SK-N-SH treated with all-trans-retinoic acid at 6 μM for 48 hours (cell line): Measurements from ENCODE around the gene MACROD1.

Experiments used
- ATAC-seq: fragments of 200-7000 bp; cut with Tn5 transposase; 3 replicates; pipeline ENCODE4 v1.9.1; 2020; ENCODE audit warnings: mild to moderate bottlenecking, moderate library complexity
- ARNTL ChIP-seq: fragments of 450-650 bp; formaldehyde crosslinking; IDR thresholded peaks from 2 replicates; pipeline ENCODE4 v1.5.0; 2020; ENCODE audit warnings: low read depth, mild to moderate bottlenecking, moderate library complexity, borderline replicate concordance
- BACH2 ChIP-seq: fragments of 250-450 bp; sonication (Bioruptor Pico); IDR thresholded peaks from 2 replicates; pipeline ENCODE4 v1.9.0; 2021; ENCODE audit warnings: mild to moderate bottlenecking, borderline replicate concordance
- CSDC2 ChIP-seq: fragments of 250-450 bp; sonication (Bioruptor Pico); IDR thresholded peaks from 2 replicates; pipeline ENCODE4 v1.5.0; 2020; ENCODE audit warnings: mild to moderate bottlenecking, moderate library complexity
- CSRNP3 ChIP-seq: fragments of 250-450 bp; sonication (Bioruptor Pico); IDR thresholded peaks from 2 replicates; pipeline ENCODE4 v1.5.1; 2021; ENCODE audit warnings: mild to moderate bottlenecking, moderate library complexity
- ESRRG ChIP-seq: fragments of 250-450 bp; sonication (Bioruptor Pico); IDR thresholded peaks from 2 replicates; pipeline ENCODE4 v1.6.1; 2021; ENCODE audit warnings: mild to moderate bottlenecking
- GLIS3 ChIP-seq: fragments of 250-450 bp; sonication (Bioruptor Pico); IDR thresholded peaks from 2 replicates; pipeline ENCODE4 v1.5.0; 2020; ENCODE audit warnings: mild to moderate bottlenecking, moderate library complexity
- ISL1 ChIP-seq: fragments of 250-450 bp; sonication (Bioruptor Pico); IDR thresholded peaks from 2 replicates; pipeline ENCODE4 v2.1.2; 2022; ENCODE audit warnings: mild to moderate bottlenecking, moderate library complexity
- OSR1 ChIP-seq: fragments of 250-450 bp; sonication (Bioruptor Pico); IDR thresholded peaks from 2 replicates; pipeline ENCODE4 v1.8.0; 2022; ENCODE audit warnings: moderate library complexity, mild to moderate bottlenecking, inconsistent platforms
- PATZ1 ChIP-seq: fragments of 250-450 bp; sonication (Bioruptor Pico); IDR thresholded peaks from 2 replicates; pipeline ENCODE4 v1.8.0; 2020; ENCODE audit warnings: mild to moderate bottlenecking, moderate library complexity, borderline replicate concordance
- POU6F1 ChIP-seq: fragments of 250-450 bp; sonication (Bioruptor Pico); IDR thresholded peaks from 2 replicates; pipeline ENCODE4 v1.8.0; 2021; ENCODE audit warnings: low read depth, mild to moderate bottlenecking, moderate library complexity, borderline replicate concordance
- PPARA ChIP-seq: fragments of 250-450 bp; sonication (Bioruptor Pico); IDR thresholded peaks from 2 replicates; pipeline ENCODE4 v1.5.0; 2020; ENCODE audit warnings: mild to moderate bottlenecking, borderline replicate concordance
- RARB ChIP-seq: fragments of 250-450 bp; sonication (Bioruptor Pico); IDR thresholded peaks from 2 replicates; pipeline ENCODE4 v1.8.0; 2021; ENCODE audit warnings: mild to moderate bottlenecking, moderate library complexity
- SNAI2 ChIP-seq: fragments of 250-450 bp; sonication (Bioruptor Pico); IDR thresholded peaks from 2 replicates; pipeline ENCODE4 v1.5.0; 2020; ENCODE audit warnings: mild to moderate bottlenecking, moderate library complexity
- TCF4 ChIP-seq: fragments of 250-450 bp; sonication (Bioruptor Pico); IDR thresholded peaks from 2 replicates; pipeline ENCODE4 v1.8.0; 2021; ENCODE audit warnings: mild to moderate bottlenecking, moderate library complexity, borderline replicate concordance
- TSHZ2 ChIP-seq: fragments of 250-450 bp; sonication (Bioruptor Pico); IDR thresholded peaks from 2 replicates; pipeline ENCODE4 v1.5.0; 2020; ENCODE audit warnings: mild to moderate bottlenecking, moderate library complexity
- ZFP3 ChIP-seq: fragments of 250-450 bp; sonication (Bioruptor Pico); IDR thresholded peaks from 2 replicates; pipeline ENCODE4 v1.5.0; 2020; ENCODE audit warnings: mild to moderate bottlenecking, moderate library complexity
- ZFP30 ChIP-seq: fragments of 450-650 bp; formaldehyde crosslinking; IDR thresholded peaks from 2 replicates; pipeline ENCODE4 v1.5.0; 2022; ENCODE audit warnings: mild to moderate bottlenecking, moderate library complexity
- ZNF70 ChIP-seq: fragments of 450-650 bp; formaldehyde crosslinking; IDR thresholded peaks from 2 replicates; pipeline ENCODE4 v1.5.0; 2020; ENCODE audit warnings: mild to moderate bottlenecking, moderate library complexity
- ZNF8 ChIP-seq: fragments of 450-650 bp; formaldehyde crosslinking; IDR thresholded peaks from 2 replicates; pipeline ENCODE4 v1.5.0; 2020; ENCODE audit warnings: mild to moderate bottlenecking, moderate library complexity
- TF ChIP-seq, protein P1 (sequence below): fragments of 250-450 bp; sonication (Bioruptor Pico); IDR thresholded peaks from 2 replicates; pipeline ENCODE4 v1.5.1; 2020; ENCODE audit warnings: low read depth, mild to moderate bottlenecking, moderate library complexity

MACROD1 gene

DNA sequence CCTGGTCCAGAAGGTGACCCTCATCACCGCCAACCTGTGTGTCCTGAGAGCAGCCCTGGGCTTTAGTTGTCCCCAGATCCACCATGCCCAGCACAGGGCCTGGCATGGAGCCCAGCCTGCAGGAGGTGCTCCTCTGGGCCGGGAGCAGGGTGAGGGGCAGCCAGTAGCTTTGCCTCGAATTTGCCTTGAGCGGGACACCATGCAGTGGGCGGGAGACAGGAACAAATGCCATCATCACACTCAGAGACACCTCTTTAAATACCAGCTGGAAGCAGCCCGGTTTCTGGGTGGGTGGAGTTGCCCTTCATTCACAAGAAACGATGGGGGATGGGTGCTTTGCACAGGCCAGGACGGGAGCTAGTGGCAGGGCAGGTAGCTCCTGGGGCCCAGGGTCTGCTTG, 110.8 kb downstream of the MACROD1 start:
- TF ChIP-seq CSRNP3 (CRISPR knock-in tag) (no peak), ZNF70 (CRISPR knock-in tag) (no peak), BACH2 (CRISPR knock-in tag) (no peak), TCF4 (CRISPR knock-in tag) (no peak), OSR1 (CRISPR knock-in tag) (no peak), ZFP3 (CRISPR knock-in tag) (no peak), ZNF8 (CRISPR knock-in tag) (no peak), PPARA (CRISPR knock-in tag) (no peak), RARB (CRISPR knock-in tag) (no peak), TSHZ2 (CRISPR knock-in tag) (no peak), ZFP30 (CRISPR knock-in tag) (no peak), SNAI2 (CRISPR knock-in tag) (no peak), ISL1 (no peak), POU6F1 (no peak), ESRRG (CRISPR knock-in tag) (no peak), PATZ1 (CRISPR knock-in tag) (no peak)
- no peak for ATAC-seq

DNA sequence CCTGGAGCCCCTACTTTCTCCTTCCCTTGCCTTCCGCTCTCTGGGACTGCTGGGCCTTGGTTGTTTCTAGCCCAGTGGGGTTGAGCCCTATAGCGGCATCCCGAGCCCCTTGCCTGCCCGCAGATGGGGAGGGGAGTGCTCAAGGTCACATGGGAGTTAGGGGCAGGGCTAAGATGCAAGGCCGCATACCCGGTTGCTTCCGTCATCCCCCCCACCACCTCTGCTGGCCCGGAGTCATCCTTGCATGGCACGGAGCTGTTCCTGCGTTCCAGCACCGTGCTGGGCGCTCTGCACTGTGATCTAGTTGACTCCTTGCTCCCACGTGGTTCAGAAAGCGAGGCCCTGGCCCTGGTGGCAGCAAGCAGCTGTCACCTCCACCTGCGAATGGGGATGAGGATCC, 112.2 kb downstream of the MACROD1 start:
- no peak for ATAC-seq
- TF ChIP-seq CSRNP3 (CRISPR knock-in tag) (no peak), SNAI2 (CRISPR knock-in tag) (no peak), PATZ1 (CRISPR knock-in tag) (no peak), ZNF8 (CRISPR knock-in tag) (no peak), TCF4 (CRISPR knock-in tag) (no peak), CSDC2 (CRISPR knock-in tag) (no peak), GLIS3 (no peak), RARB (CRISPR knock-in tag) (no peak), OSR1 (CRISPR knock-in tag) (no peak), ARNTL (no peak)
- TF ChIP-seq, protein P1, sequence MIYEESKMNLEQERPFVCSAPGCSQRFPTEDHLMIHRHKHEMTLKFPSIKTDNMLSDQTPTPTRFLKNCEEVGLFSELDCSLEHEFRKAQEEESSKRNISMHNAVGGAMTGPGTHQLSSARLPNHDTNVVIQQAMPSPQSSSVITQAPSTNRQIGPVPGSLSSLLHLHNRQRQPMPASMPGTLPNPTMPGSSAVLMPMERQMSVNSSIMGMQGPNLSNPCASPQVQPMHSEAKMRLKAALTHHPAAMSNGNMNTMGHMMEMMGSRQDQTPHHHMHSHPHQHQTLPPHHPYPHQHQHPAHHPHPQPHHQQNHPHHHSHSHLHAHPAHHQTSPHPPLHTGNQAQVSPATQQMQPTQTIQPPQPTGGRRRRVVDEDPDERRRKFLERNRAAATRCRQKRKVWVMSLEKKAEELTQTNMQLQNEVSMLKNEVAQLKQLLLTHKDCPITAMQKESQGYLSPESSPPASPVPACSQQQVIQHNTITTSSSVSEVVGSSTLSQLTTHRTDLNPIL (CRISPR knock-in tag) = no peak
